Hematopoietic multipotent progenitor cell treated with erythropoietin and hydrocortisone succinate and interleukin-3 and kit ligand, for 17 days (in vitro differentiated cells): ENCODE measurements around the gene ONECUT3.
"Not testable (repeated sequence)": the region's sequence is repeated elsewhere in the genome, so short reads cannot be mapped to it uniquely, and the experiment has no call there.

Source experiments
- DNase-seq: peaks from one replicate; pipeline ENCODE4 v3.0.0-alpha.2; 2015; ENCODE audit warnings: low spot score

ONECUT3 gene

GRCh38 chr19:1755467-1756171, 2.3 kb downstream of the ONECUT3 start:
- DNase-seq = no peak

- no peak for DNase-seq
Observed at GRCh38 chr19:1756264-1756663, 3.0 kb downstream of the ONECUT3 start.

DNA sequence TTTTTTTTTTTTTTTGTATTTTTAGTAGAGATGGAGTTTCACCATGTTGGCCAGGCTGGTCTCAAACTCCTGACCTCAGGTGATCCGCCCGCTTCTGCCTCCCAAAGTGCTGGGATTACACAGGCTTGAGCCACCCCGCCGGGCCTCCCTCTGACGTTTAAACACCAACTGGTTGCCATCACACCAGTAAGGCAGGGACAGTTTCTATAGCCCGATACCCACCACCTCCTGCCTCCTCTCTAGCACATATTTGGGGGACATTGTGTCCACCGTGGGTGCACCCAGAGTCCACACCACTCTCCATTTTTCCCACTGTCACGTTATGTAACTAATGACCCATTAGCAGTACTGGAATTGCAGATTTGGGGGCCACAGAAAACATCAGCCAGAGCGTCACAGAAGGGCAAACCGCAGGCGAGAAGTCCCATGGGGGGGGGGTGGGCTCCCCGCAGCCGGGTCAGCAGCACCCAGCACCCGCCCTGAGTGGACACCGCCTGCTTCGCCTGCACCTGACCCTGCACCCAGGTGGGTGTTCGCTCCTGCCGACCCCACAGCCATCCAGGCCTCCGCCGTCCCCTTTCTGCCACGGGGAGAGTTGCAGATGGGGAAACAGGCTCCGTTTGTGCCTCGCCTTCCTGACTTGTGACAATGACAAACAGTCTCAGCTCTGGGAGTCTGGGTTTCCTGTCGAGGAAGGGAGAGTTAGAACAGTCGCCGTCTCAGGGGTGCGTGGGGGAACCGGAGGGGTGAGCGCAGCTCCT, 3.6 kb downstream of the ONECUT3 start:
- no peak for DNase-seq

GRCh38 chr19:1757468-1758230, 4.3 kb downstream of the ONECUT3 start:
- no peak for DNase-seq

- no peak for DNase-seq
Observed at GRCh38 chr19:1758231-1758577, 4.9 kb downstream of the ONECUT3 start.

GRCh38 chr19:1758959-1759903, 5.9 kb downstream of the ONECUT3 start:
- no peak for DNase-seq

DNA sequence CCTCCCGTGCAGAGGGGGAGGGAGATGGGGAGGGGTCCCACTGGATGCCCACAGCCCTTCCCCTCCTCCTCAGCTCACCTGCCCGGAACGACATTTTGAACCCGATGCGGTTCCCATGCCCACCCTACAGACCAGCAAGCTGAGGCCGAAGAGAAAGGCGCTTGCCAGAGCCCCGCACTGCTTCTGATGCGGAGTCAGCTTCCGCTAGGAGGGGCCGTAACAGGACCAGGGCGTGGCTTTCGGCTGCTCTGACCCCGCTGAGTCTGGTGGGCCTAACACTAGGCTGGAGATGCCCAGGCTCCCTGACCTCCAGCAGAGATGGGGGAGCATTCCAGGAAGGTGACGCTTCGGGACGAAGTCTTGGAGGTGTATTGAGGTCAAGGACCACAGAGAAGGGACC, 6.7 kb downstream of the ONECUT3 start:
- no peak for DNase-seq

DNA sequence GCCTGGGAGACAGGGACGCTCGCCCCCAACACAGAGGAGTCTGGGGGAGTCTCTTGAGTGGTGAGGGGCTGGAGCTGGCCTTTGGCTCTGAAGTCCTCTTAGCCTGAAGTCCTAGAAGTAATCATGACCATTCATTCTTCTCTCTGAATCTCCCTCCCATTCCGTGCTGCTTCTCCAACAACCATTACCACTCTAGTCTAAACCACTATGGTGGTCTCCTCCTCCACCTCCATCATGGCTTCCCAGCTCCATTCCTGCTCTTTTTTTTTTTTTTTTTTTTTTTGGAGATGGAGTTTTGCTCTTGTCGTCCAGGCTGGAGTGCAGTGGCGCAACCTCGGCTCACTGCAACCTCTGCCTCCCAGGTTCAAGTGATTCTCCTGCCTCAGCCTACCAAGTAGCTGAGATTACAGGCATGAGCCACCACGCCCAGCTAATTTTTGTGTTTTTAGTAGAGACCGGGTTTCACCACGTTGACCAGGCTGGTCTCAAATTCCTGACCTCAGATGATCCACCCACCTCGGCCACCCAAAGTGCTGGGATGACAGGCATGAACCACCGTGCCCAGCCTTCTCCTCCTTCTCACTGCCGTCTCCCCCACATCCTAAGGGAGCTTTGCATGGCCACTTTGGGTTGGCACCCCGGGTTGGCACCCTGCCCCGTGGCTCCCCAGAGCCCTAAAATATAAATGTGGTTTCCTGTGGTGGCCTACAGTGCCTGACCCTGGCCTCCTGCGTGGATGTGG, 7.7 kb downstream of the ONECUT3 start:
- not testable (repeated sequence) for DNase-seq

GRCh38 chr19:1761528-1762242, 8.4 kb downstream of the ONECUT3 start:
- no peak for DNase-seq

- no peak for DNase-seq
Observed at GRCh38 chr19:1762243-1763117, 9.2 kb downstream of the ONECUT3 start.

DNA sequence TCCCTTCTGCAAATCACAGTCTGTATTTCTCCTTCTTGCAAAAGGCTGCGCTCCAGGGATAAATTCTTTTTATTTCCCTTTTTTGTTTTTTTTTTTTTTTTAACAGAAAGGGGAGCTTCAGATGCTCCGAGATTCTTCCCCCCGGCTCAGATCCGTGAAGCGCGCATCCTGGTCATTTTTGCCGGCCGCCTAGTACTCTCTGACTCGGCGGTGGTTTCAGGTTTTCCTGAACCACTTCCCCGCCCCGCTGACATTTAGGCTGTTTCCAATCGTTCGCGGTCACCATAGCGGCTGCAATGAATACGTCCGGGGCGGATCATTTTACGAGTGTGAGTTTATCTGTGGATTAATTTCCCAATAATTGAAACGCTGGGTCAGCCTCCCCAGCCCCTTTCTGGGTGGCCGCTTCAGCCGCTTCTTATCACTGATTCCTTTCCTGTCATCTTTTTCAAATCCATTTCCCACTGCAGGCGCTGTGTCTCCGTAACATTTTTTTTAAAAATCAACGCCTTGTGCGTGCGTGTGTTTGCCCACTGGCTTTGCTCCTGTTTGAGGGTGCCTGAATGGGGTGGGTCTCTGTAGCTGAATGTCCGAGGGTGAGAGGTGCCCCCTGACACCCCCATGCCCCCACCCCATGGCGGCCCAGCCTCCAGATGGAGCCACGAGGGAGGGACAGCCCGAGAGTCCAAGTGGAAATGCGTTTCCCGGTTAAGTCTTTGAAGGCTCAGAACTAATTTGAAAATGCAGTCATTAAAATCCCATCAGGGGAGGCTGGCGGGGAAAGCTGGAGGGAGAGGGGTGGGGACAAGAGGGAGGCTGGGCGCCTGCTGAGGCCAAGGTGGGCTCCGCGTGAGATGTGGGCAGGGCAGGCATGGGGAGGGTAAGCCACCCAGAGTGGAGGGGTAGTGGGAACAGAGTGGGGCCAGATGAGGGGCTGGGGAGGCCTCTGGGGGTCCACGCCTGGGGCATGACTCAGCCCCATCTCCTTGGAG, 10.6 kb downstream of the ONECUT3 start:
- DNase-seq = no peak

- DNase-seq = no peak
Observed at GRCh38 chr19:1764729-1765128, 11.4 kb downstream of the ONECUT3 start.

GRCh38 chr19:1765232-1765903, 12.1 kb downstream of the ONECUT3 start:
- DNase-seq = no peak

GRCh38 chr19:1765904-1766799, 12.8 kb downstream of the ONECUT3 start:
- no peak for DNase-seq

GRCh38 chr19:1766800-1767352, 13.6 kb downstream of the ONECUT3 start:
- no peak for DNase-seq

GRCh38 chr19:1767464-1767933, 14.2 kb downstream of the ONECUT3 start:
- peak; percentile 55 for DNase-seq
